Mesenchymal stem cell (in vitro differentiated cells and primary cell): ENCODE data around the gene MRPL18.

Source experiments
- DNase-seq: peaks from one replicate; pipeline ENCODE4 v3.0.0-alpha.2; 2013
- H2AFZ ChIP-seq: one replicate; pipeline ENCODE4 v1.6.1; 2013; ENCODE audit warnings: low read depth, mild to moderate bottlenecking, control low read depth, inconsistent platforms, low read length, moderate library complexity
- H2AK5ac ChIP-seq: 2 replicates; pipeline ENCODE4 v1.6.1; 2013; ENCODE audit warnings: low read length, moderate library complexity, mild to moderate bottlenecking, inconsistent platforms; ENCODE audit not compliant: severe bottlenecking
- H2BK120ac ChIP-seq: one replicate; pipeline ENCODE4 v1.6.1; 2013; ENCODE audit warnings: low read depth, mild to moderate bottlenecking, inconsistent platforms, low read length, moderate library complexity
- H2BK12ac ChIP-seq, 2 experiments: one replicate each; pipeline ENCODE4 v1.6.1; 2013; ENCODE audit warnings: inconsistent platforms in 2 of 2, low read length in 2 of 2, mild to moderate bottlenecking in 2 of 2, moderate library complexity in 2 of 2, control low read depth in 1 of 2
- H2BK15ac ChIP-seq: one replicate; pipeline ENCODE4 v1.6.1; 2013; ENCODE audit warnings: mild to moderate bottlenecking, low read depth, inconsistent platforms; ENCODE audit not compliant: poor library complexity, severe bottlenecking
- H2BK5ac ChIP-seq: 2 replicates; pipeline ENCODE4 v1.6.1; 2013; ENCODE audit warnings: low read depth, mild to moderate bottlenecking, low read length, control low read depth, inconsistent platforms; ENCODE audit not compliant: poor library complexity, severe bottlenecking
- H3K14ac ChIP-seq, 2 experiments: one replicate each; pipeline ENCODE4 v1.6.1; 2013; ENCODE audit warnings: inconsistent platforms in 2 of 2, low read length in 2 of 2, control low read depth in 1 of 2, mild to moderate bottlenecking in 1 of 2, moderate library complexity in 1 of 2
- H3K18ac ChIP-seq, 2 experiments: one replicate each; pipeline ENCODE4 v1.6.1; 2013; ENCODE audit warnings: inconsistent platforms in 2 of 2, low read length in 2 of 2, control low read depth in 1 of 2, low read depth in 1 of 2, mild to moderate bottlenecking in 1 of 2
- H3K23ac ChIP-seq, 2 experiments: one replicate each; pipeline ENCODE4 v1.6.1; 2013; ENCODE audit warnings: inconsistent platforms in 2 of 2, low read length in 2 of 2, mild to moderate bottlenecking in 2 of 2, moderate library complexity in 2 of 2, control low read depth in 1 of 2
- H3K27ac ChIP-seq: 2 replicates; pipeline ENCODE4 v1.5.1; 2013; ENCODE audit warnings: mild to moderate bottlenecking, moderate library complexity, low read length, control low read depth, inconsistent platforms; ENCODE audit not compliant: poor library complexity, severe bottlenecking
- H3K27me3 ChIP-seq, 2 experiments: 2 replicates each; pipeline versions ENCODE4 v1.6.1 to v1.7.0; 2013; ENCODE audit warnings: low read length in 2 of 2, mild to moderate bottlenecking in 2 of 2, moderate library complexity in 2 of 2, control low read depth in 1 of 2, inconsistent platforms in 1 of 2; ENCODE audit not compliant: control insufficient read depth in 1 of 2, insufficient read depth in 1 of 2
- H3K36me3 ChIP-seq, 2 experiments: 2 replicates each; pipeline versions ENCODE4 v1.6.1 to v1.7.0; 2013; ENCODE audit warnings: low read length in 2 of 2, control low read depth in 1 of 2, inconsistent platforms in 1 of 2, low read depth in 1 of 2, mild to moderate bottlenecking in 1 of 2; ENCODE audit not compliant: insufficient read depth in 2 of 2, control insufficient read depth in 1 of 2
- H3K4ac ChIP-seq, 2 experiments: one replicate each; pipeline ENCODE4 v1.6.1; 2013; ENCODE audit warnings: inconsistent platforms in 2 of 2, low read length in 2 of 2, mild to moderate bottlenecking in 2 of 2, moderate library complexity in 2 of 2, control low read depth in 1 of 2, low read depth in 1 of 2
- H3K4me1 ChIP-seq: 2 replicates; pipeline ENCODE4 v1.6.1; 2013; ENCODE audit warnings: low read depth, low read length, control low read depth; ENCODE audit not compliant: control insufficient read depth, insufficient read depth
- H3K4me2 ChIP-seq: 2 replicates; pipeline ENCODE4 v1.6.1; 2013; ENCODE audit warnings: low read length, mild to moderate bottlenecking, inconsistent platforms; ENCODE audit not compliant: poor library complexity, severe bottlenecking
- H3K4me3 ChIP-seq, 2 experiments: 2 replicates each; pipeline versions ENCODE4 v1.5.1 to v1.7.0; 2013; ENCODE audit warnings: low read length in 2 of 2, mild to moderate bottlenecking in 2 of 2, control low read depth in 1 of 2, low read depth in 1 of 2; ENCODE audit not compliant: insufficient read depth in 1 of 2
- H3K79me1 ChIP-seq: replicated peaks from 2 replicates; pipeline ENCODE4 v1.6.1; 2013; ENCODE audit warnings: mild to moderate bottlenecking, control low read depth, low read length, inconsistent platforms; ENCODE audit not compliant: poor library complexity, severe bottlenecking
- H3K9ac ChIP-seq: 2 replicates; pipeline ENCODE4 v1.7.0; 2013; ENCODE audit warnings: mild to moderate bottlenecking, low read length, moderate library complexity
- H3K9me3 ChIP-seq: 2 replicates; pipeline ENCODE4 v1.7.0; 2013; ENCODE audit warnings: mild to moderate bottlenecking, low read length; ENCODE audit not compliant: control insufficient read depth
- H4K8ac ChIP-seq: one replicate; pipeline ENCODE4 v1.6.1; 2013; ENCODE audit warnings: inconsistent platforms, mild to moderate bottlenecking, low read length, moderate library complexity
- H4K91ac ChIP-seq: one replicate; pipeline ENCODE4 v1.6.1; 2013; ENCODE audit warnings: mild to moderate bottlenecking, low read length, inconsistent platforms
- WGBS: methylation state at CpG from one replicate; pipeline ENCODE4 v1.1.7; 2013; ENCODE audit warnings: mixed read lengths; 5-methylcytosine and 5-hydroxymethylcytosine counted together

MRPL18 gene

DNA sequence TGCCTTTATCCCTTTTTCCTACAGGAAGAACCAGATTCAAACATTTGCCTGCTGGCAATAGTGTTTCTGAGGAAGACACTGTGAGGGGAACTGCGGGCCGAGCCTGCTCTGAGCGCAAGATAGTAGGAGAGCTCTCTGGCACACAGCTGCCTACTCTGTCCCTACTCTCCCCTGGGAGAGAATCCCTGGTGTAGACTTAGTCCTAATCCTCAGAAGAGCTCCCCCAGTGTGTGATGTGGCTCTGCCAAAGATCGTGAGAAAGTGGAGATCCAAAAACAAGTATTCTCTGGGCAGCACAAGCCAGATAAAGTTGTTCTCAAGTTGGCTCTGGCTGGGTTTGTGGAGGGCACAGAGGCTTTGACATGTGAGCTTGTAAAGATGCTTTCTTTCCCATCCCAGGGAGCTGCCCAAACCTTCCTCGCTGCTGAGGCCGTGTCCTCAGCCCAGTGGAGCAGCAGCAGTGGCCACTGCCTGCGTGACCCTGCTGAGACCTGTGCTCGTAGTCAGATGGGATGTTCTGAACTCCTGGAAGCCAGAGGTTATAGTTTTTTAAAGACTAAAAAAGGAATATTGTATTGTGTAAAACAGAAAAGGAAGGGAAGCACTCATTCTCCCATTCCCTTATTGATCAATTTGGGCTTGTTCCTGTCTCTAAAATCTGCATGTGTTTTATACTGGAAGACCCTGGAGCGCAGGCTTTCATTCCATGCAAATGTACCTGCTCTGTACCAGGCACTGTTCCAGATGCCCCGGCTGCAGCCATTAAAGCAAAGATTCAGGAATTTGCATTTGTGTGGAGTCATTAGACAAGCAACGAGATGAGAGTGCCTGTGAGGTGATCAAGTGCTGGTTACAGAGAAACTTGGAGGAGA is 40.5 kb downstream of the MRPL18 start:
- Histone ChIP-seq H2AK5ac (no peak overlapping the region), H4K91ac (no peak overlapping the region), H3K27ac (no peak overlapping the region), H3K4me2 (no peak overlapping the region), H3K4me1 (no peaks in the 10 kb centered on the region), H3K4me3 (no peak overlapping the region), H2BK120ac (no peak overlapping the region), H2BK5ac (no peak overlapping the region), H2AFZ (no peak overlapping the region), H4K8ac (no peak overlapping the region), H3K9ac (no peak overlapping the region), H2BK12ac (no peak overlapping the region), H3K23ac (no peak overlapping the region), H3K36me3 (no peaks in the 10 kb centered on the region), H2BK15ac (no peak overlapping the region), H3K14ac (no peak overlapping the region), H3K18ac (no peak overlapping the region), H3K9me3 (no peaks in the 10 kb centered on the region), H3K27me3 (peaks cover 13% of the 10 kb centered on the region in 2 experiments), H3K4ac (no peak overlapping the region), H3K79me1 (no peaks in the 10 kb centered on the region)
- 76% methylated on average over 11 of the region's 11 CpGs for WGBS
- DNase-seq = no peak

DNA sequence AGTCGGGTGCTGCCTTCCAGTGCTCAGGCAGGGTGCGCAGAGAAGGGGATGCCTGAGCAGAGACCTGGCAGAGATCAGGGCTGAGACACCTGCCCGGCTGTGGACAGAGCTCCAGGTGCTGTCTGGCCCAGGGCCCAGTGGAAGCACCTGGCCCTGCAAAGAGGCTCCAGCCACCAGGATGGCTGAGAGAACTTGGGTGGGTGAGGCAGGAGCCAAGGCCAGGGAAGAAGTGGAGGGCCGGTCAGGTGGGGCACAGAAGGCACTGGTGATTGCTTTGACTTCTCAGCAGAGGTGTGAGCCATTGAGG is 41.1 kb downstream of the MRPL18 start:
- Histone ChIP-seq H3K23ac (peak overlapping the region in 1 of 2 experiments; percentile 74), H2BK120ac (no peak overlapping the region), H3K4me2 (no peak overlapping the region), H3K27ac (no peak overlapping the region), H2BK12ac (no peak overlapping the region), H3K27me3 (peaks cover 13% of the 10 kb centered on the region in 2 experiments), H2BK5ac (no peak overlapping the region), H3K18ac (no peak overlapping the region), H3K4me3 (no peak overlapping the region), H3K9me3 (no peaks in the 10 kb centered on the region), H3K14ac (no peak overlapping the region), H4K8ac (no peak overlapping the region), H3K4ac (no peak overlapping the region), H2BK15ac (no peak overlapping the region), H3K9ac (no peak overlapping the region), H2AK5ac (no peak overlapping the region), H3K79me1 (no peaks in the 10 kb centered on the region), H2AFZ (no peak overlapping the region), H3K4me1 (no peaks in the 10 kb centered on the region), H4K91ac (no peak overlapping the region), H3K36me3 (no peaks in the 10 kb centered on the region)
- no peak for DNase-seq
- 95% methylated on average over 4 of the region's 4 CpGs for WGBS

- Histone ChIP-seq H2BK5ac (no peak overlapping the region), H2AFZ (no peak overlapping the region), H3K4ac (no peak overlapping the region), H3K4me1 (no peaks in the 10 kb centered on the region), H3K9me3 (no peaks in the 10 kb centered on the region), H3K14ac (no peak overlapping the region), H3K4me3 (no peak overlapping the region), H3K23ac (no peak overlapping the region), H4K8ac (no peak overlapping the region), H3K36me3 (no peaks in the 10 kb centered on the region), H2BK15ac (no peak overlapping the region), H2BK120ac (no peak overlapping the region), H3K4me2 (no peak overlapping the region), H3K27me3 (peaks cover 13% of the 10 kb centered on the region in 2 experiments), H3K18ac (no peak overlapping the region), H4K91ac (no peak overlapping the region), H3K79me1 (no peaks in the 10 kb centered on the region), H2AK5ac (no peak overlapping the region), H3K27ac (no peak overlapping the region), H2BK12ac (no peak overlapping the region), H3K9ac (peak overlapping the region; percentile 36)
- no peak for DNase-seq
- WGBS = 95% methylated on average over 4 of the region's 4 CpGs
Observed at GRCh38 chr6:159832946-159833345, 42.7 kb downstream of the MRPL18 start.

GRCh38 chr6:159833556-159833955 is 43.3 kb downstream of the MRPL18 start:
- Histone ChIP-seq H4K91ac (no peak overlapping the region), H4K8ac (no peak overlapping the region), H3K9ac (peak overlapping the region; percentile 36), H2AK5ac (no peak overlapping the region), H3K23ac (no peak overlapping the region), H3K4ac (no peak overlapping the region), H2BK15ac (no peak overlapping the region), H2AFZ (no peak overlapping the region), H2BK12ac (no peak overlapping the region), H3K4me3 (no peak overlapping the region), H2BK120ac (no peak overlapping the region), H3K4me1 (no peaks in the 10 kb centered on the region), H3K79me1 (no peaks in the 10 kb centered on the region), H3K27me3 (peaks cover 13% of the 10 kb centered on the region in 2 experiments), H3K27ac (no peak overlapping the region), H3K14ac (no peak overlapping the region), H3K9me3 (no peaks in the 10 kb centered on the region), H3K18ac (no peak overlapping the region), H3K4me2 (no peak overlapping the region), H2BK5ac (no peak overlapping the region), H3K36me3 (no peaks in the 10 kb centered on the region)
- WGBS = 75% methylated on average over 2 of the region's 2 CpGs
- no peak for DNase-seq
